A549 (cell line): ENCODE results near the gene EIF4G3.

Source experiments
- CBX8 ChIP-seq: fragments of 200-600 bp; sonication (generic); IDR thresholded peaks from 2 replicates; pipeline ENCODE4 v1.6.1; 2016
- EP300 ChIP-seq, 2 experiments: fragments of >200 bp; sonication (Bioruptor Twin); formaldehyde crosslinking; IDR thresholded peaks; 2 replicates in 1 of 2; 3 replicates in 1 of 2; pipeline ENCODE4 v1.6.1; 2016 to 2017
- MYC ChIP-seq: IDR thresholded peaks from 2 replicates; pipeline ENCODE4 v1.6.1; 2012; ENCODE audit warnings: mild to moderate bottlenecking, inconsistent platforms, low read length, improper control_type of control experiment, borderline replicate concordance
- POLR2A ChIP-seq: IDR thresholded peaks from 2 replicates; pipeline ENCODE4 v1.6.1; 2012; ENCODE audit warnings: mild to moderate bottlenecking, low read length
- RAD21 ChIP-seq, 2 experiments: fragments of >200 bp in 1 of 2; sonication (Bioruptor Twin) in 1 of 2; formaldehyde crosslinking in 1 of 2; IDR thresholded peaks in 1 of 2; conservative IDR thresholded peaks in 1 of 2; 2 replicates in 1 of 2; 3 replicates in 1 of 2; pipeline ENCODE4 v1.6.1; 2012 to 2018; ENCODE audit warnings: inconsistent platforms in 1 of 2
- TF ChIP-seq, protein P1 (sequence below): fragments of >200 bp; sonication (Bioruptor Twin); formaldehyde crosslinking; IDR thresholded peaks from 3 replicates; pipeline ENCODE4 v1.5.1; 2016
- TF ChIP-seq, protein P2 (sequence below): fragments of 200-600 bp; sonication (generic); IDR thresholded peaks from 2 replicates; pipeline ENCODE4 v1.6.1; 2016; ENCODE audit warnings: antibody characterized with exemption, mild to moderate bottlenecking, moderate library complexity

DNA sequence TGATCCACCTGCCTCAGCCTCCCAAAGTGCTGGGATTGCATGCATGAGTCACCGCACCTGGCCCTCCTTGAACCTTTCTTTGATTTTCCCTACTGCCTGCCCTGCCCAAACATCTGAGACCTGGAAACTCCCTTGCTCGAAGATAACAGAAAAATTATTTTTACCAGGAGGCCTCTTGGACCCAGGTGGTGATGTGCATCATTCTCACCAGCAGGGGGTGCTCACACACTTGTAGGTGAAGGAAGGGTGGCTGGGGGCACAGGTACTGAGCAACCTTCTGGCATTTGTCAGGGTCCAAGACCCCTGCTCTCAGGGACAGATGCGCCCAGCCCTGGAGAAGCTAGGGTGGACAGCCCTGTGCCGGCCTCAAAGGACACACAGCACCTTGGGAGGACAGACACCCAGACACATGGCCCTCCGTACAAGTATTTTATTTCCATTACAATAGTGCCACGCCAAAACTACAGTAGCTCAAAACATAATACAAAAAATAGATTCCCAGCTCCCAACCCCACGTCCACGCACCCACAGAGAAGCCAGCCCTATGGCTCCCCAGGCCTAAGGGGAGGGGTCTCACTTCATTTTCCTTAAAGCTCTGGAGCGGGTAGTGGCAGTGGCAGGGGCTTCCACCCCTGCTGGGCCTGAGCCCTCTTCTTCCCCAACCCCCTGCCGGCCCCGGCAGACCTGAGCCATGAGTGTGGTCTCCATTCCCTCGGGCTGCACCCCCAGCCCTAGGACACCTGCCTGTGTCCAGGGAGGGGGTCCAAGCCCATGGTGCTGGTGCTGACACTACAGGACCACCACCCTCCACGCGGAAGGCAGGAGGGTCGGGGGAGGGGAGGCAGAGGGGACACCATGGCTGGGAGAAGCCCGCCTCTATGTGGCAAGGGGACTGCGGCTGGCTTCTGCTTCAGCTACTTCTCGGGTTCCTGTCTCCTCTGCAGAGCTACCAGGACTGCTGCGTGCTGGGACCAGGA is 40.4 kb upstream of the EIF4G3 start:
- TF ChIP-seq MYC (no peak), CBX8 (no peak), EP300 (IDR thresholded peaks at IDR 0.05) (no peak), POLR2A (no peak), RAD21 (conservative IDR thresholded peaks at IDR 0.05 in 1 of 2, IDR thresholded peaks at IDR 0.05 in 1 of 2) (peak; percentile 44 to 63; a peak in 3 of 5 replicates)
- TF ChIP-seq, protein P1, sequence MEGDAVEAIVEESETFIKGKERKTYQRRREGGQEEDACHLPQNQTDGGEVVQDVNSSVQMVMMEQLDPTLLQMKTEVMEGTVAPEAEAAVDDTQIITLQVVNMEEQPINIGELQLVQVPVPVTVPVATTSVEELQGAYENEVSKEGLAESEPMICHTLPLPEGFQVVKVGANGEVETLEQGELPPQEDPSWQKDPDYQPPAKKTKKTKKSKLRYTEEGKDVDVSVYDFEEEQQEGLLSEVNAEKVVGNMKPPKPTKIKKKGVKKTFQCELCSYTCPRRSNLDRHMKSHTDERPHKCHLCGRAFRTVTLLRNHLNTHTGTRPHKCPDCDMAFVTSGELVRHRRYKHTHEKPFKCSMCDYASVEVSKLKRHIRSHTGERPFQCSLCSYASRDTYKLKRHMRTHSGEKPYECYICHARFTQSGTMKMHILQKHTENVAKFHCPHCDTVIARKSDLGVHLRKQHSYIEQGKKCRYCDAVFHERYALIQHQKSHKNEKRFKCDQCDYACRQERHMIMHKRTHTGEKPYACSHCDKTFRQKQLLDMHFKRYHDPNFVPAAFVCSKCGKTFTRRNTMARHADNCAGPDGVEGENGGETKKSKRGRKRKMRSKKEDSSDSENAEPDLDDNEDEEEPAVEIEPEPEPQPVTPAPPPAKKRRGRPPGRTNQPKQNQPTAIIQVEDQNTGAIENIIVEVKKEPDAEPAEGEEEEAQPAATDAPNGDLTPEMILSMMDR: peak; percentile 61
- TF ChIP-seq, protein P2, sequence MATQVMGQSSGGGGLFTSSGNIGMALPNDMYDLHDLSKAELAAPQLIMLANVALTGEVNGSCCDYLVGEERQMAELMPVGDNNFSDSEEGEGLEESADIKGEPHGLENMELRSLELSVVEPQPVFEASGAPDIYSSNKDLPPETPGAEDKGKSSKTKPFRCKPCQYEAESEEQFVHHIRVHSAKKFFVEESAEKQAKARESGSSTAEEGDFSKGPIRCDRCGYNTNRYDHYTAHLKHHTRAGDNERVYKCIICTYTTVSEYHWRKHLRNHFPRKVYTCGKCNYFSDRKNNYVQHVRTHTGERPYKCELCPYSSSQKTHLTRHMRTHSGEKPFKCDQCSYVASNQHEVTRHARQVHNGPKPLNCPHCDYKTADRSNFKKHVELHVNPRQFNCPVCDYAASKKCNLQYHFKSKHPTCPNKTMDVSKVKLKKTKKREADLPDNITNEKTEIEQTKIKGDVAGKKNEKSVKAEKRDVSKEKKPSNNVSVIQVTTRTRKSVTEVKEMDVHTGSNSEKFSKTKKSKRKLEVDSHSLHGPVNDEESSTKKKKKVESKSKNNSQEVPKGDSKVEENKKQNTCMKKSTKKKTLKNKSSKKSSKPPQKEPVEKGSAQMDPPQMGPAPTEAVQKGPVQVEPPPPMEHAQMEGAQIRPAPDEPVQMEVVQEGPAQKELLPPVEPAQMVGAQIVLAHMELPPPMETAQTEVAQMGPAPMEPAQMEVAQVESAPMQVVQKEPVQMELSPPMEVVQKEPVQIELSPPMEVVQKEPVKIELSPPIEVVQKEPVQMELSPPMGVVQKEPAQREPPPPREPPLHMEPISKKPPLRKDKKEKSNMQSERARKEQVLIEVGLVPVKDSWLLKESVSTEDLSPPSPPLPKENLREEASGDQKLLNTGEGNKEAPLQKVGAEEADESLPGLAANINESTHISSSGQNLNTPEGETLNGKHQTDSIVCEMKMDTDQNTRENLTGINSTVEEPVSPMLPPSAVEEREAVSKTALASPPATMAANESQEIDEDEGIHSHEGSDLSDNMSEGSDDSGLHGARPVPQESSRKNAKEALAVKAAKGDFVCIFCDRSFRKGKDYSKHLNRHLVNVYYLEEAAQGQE: no peak
